ENCODE data around the gene PMVK.

GRCh38 chr1:154962156-154962749, 25.7 kb upstream of the PMVK start:
- TF ChIP-seq, protein P1, sequence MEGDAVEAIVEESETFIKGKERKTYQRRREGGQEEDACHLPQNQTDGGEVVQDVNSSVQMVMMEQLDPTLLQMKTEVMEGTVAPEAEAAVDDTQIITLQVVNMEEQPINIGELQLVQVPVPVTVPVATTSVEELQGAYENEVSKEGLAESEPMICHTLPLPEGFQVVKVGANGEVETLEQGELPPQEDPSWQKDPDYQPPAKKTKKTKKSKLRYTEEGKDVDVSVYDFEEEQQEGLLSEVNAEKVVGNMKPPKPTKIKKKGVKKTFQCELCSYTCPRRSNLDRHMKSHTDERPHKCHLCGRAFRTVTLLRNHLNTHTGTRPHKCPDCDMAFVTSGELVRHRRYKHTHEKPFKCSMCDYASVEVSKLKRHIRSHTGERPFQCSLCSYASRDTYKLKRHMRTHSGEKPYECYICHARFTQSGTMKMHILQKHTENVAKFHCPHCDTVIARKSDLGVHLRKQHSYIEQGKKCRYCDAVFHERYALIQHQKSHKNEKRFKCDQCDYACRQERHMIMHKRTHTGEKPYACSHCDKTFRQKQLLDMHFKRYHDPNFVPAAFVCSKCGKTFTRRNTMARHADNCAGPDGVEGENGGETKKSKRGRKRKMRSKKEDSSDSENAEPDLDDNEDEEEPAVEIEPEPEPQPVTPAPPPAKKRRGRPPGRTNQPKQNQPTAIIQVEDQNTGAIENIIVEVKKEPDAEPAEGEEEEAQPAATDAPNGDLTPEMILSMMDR (IDR thresholded peaks at IDR 0.05) = no peak
- no peak for TF ChIP-seq POLR2A (IDR thresholded peaks at IDR 0.05)

Measured in esophagus squamous epithelium (tissue), 4 donors.